ENCODE results near the gene DSN1. TPM values are rescaled to one million over a fixed set of nuclear protein-coding genes. Genes with fewer than 3 reads are reported as not detected.

DSN1 gene
- total RNA-seq, 1 donor, result 8.0 TPM

- H3K27ac ChIP-seq (ENCODE audit: low read depth, low read length), result no peak overlapping the region
- no peaks in the 10 kb centered on the region for H3K27me3 ChIP-seq (ENCODE audit: insufficient read depth, low read length)
- H3K9me3 ChIP-seq (ENCODE audit: low read depth, low read length), result no peaks in the 10 kb centered on the region
- peaks cover 23% of the 10 kb centered on the region for H3K36me3 ChIP-seq (ENCODE audit: insufficient read depth, low read length)
- H2AFZ ChIP-seq (ENCODE audit: low read length), result no peak overlapping the region
- no peak for TF ChIP-seq CTCF (IDR thresholded peaks at IDR 0.05; ENCODE audit: extremely low read depth, low read depth, low read length)
- no peak overlapping the region for H3K4me3 ChIP-seq (ENCODE audit: insufficient read depth, low read length)
- no peaks in the 10 kb centered on the region for H3K79me2 ChIP-seq (ENCODE audit: insufficient read depth, low read length)
- H3K4me1 ChIP-seq (ENCODE audit: insufficient read depth, low read length), result no peaks in the 10 kb centered on the region
- DNase-seq (ENCODE audit: insufficient read length, low spot score, missing footprints), result no peak
- H4K20me1 ChIP-seq (ENCODE audit: insufficient read depth, low read length), result no peaks in the 10 kb centered on the region
- no peak overlapping the region for H3K4me2 ChIP-seq (ENCODE audit: insufficient read depth, low read length)
Measured at GRCh38 chr20:36761125-36761524, 12.4 kb downstream of the DSN1 start.

GRCh38 chr20:36760647-36761046, 12.9 kb downstream of the DSN1 start:
- H3K4me2 ChIP-seq (ENCODE audit: insufficient read depth, low read length), result no peak overlapping the region
- H4K20me1 ChIP-seq (ENCODE audit: insufficient read depth, low read length), result no peaks in the 10 kb centered on the region
- no peaks in the 10 kb centered on the region for H3K9me3 ChIP-seq (ENCODE audit: low read depth, low read length)
- no peak overlapping the region for H3K27ac ChIP-seq (ENCODE audit: low read depth, low read length)
- H3K4me3 ChIP-seq (ENCODE audit: insufficient read depth, low read length), result no peak overlapping the region
- H3K27me3 ChIP-seq (ENCODE audit: insufficient read depth, low read length), result no peaks in the 10 kb centered on the region
- no peaks in the 10 kb centered on the region for H3K79me2 ChIP-seq (ENCODE audit: insufficient read depth, low read length)
- DNase-seq (ENCODE audit: insufficient read length, low spot score, missing footprints), result no peak
- no peaks in the 10 kb centered on the region for H3K4me1 ChIP-seq (ENCODE audit: insufficient read depth, low read length)
- no peak for TF ChIP-seq CTCF (IDR thresholded peaks at IDR 0.05; ENCODE audit: extremely low read depth, low read depth, low read length)
- peaks cover 24% of the 10 kb centered on the region for H3K36me3 ChIP-seq (ENCODE audit: insufficient read depth, low read length)
- H2AFZ ChIP-seq (ENCODE audit: low read length), result no peak overlapping the region

GRCh38 chr20:36758276-36758675, 15.3 kb downstream of the DSN1 start:
- no peak for DNase-seq (ENCODE audit: insufficient read length, low spot score, missing footprints)
- no peaks in the 10 kb centered on the region for H3K9me3 ChIP-seq (ENCODE audit: low read depth, low read length)
- H3K79me2 ChIP-seq (ENCODE audit: insufficient read depth, low read length), result no peaks in the 10 kb centered on the region
- H3K36me3 ChIP-seq (ENCODE audit: insufficient read depth, low read length), result peaks cover 38% of the 10 kb centered on the region
- no peak overlapping the region for H3K4me3 ChIP-seq (ENCODE audit: insufficient read depth, low read length)
- H3K4me2 ChIP-seq (ENCODE audit: insufficient read depth, low read length), result no peak overlapping the region
- peaks cover 9% of the 10 kb centered on the region for H3K4me1 ChIP-seq (ENCODE audit: insufficient read depth, low read length)
- H2AFZ ChIP-seq (ENCODE audit: low read length), result no peak overlapping the region
- H3K27me3 ChIP-seq (ENCODE audit: insufficient read depth, low read length), result no peaks in the 10 kb centered on the region
- no peaks in the 10 kb centered on the region for H4K20me1 ChIP-seq (ENCODE audit: insufficient read depth, low read length)
- TF ChIP-seq CTCF (IDR thresholded peaks at IDR 0.05; ENCODE audit: extremely low read depth, low read depth, low read length), result no peak
- H3K27ac ChIP-seq (ENCODE audit: low read depth, low read length), result no peak overlapping the region

GRCh38 chr20:36756496-36756895, 17.1 kb downstream of the DSN1 start:
- DNase-seq (ENCODE audit: insufficient read length, low spot score, missing footprints), result no peak
- TF ChIP-seq CTCF (IDR thresholded peaks at IDR 0.05; ENCODE audit: extremely low read depth, low read depth, low read length), result no peak

More at GRCh38 chr20:36756496-36756895, 17.1 kb downstream of the DSN1 start:
- no peaks in the 10 kb centered on the region for H3K9me3 ChIP-seq (ENCODE audit: low read depth, low read length)
- no peak overlapping the region for H3K27ac ChIP-seq (ENCODE audit: low read depth, low read length)
- H4K20me1 ChIP-seq (ENCODE audit: insufficient read depth, low read length), result no peaks in the 10 kb centered on the region
- no peaks in the 10 kb centered on the region for H3K79me2 ChIP-seq (ENCODE audit: insufficient read depth, low read length)
- no peak overlapping the region for H3K4me3 ChIP-seq (ENCODE audit: insufficient read depth, low read length)
- H3K36me3 ChIP-seq (ENCODE audit: insufficient read depth, low read length), result peaks cover 44% of the 10 kb centered on the region
- no peak overlapping the region for H2AFZ ChIP-seq (ENCODE audit: low read length)
- H3K27me3 ChIP-seq (ENCODE audit: insufficient read depth, low read length), result no peaks in the 10 kb centered on the region
- no peak overlapping the region for H3K4me2 ChIP-seq (ENCODE audit: insufficient read depth, low read length)
- H3K4me1 ChIP-seq (ENCODE audit: insufficient read depth, low read length), result peaks cover 9% of the 10 kb centered on the region
